Activated CD4-positive, alpha-beta T cell treated with anti-CD3 and anti-CD28 coated beads, Interleukin-10, Interleukin-2, amounts not matched to agents 100 ng/mL and 50 ng/mL, durations not matched to agents 16 hours and 8 hours (primary cell): ENCODE results near the gene DOCK1.
A peak's percentile ranks its signal among the peaks of the same experiment; 100 is the strongest.

Experiments used
- DNase-seq: peaks from one replicate; pipeline ENCODE4 v3.0.0-alpha.2; 2020

The DOCK1 gene

GRCh38 chr10:127094984-127095383 is 189.8 kb downstream of the DOCK1 start:
- no peak for DNase-seq

- DNase-seq: no peak
Observed at GRCh38 chr10:127100983-127101615, 195.9 kb downstream of the DOCK1 start.

- no peak for DNase-seq
Observed at GRCh38 chr10:127102176-127102575, 196.9 kb downstream of the DOCK1 start.

GRCh38 chr10:127115100-127115499 is 209.9 kb downstream of the DOCK1 start:
- no peak for DNase-seq

GRCh38 chr10:127117125-127117524 is 211.9 kb downstream of the DOCK1 start:
- peak; percentile 22 for DNase-seq

GRCh38 chr10:127118034-127118433 is 212.8 kb downstream of the DOCK1 start:
- DNase-seq: no peak

- DNase-seq: no peak
Observed at GRCh38 chr10:127119936-127120335, 214.7 kb downstream of the DOCK1 start.

- no peak for DNase-seq
Observed at GRCh38 chr10:127122831-127123230, 217.6 kb downstream of the DOCK1 start.

GRCh38 chr10:127123626-127124025 is 218.4 kb downstream of the DOCK1 start:
- no peak for DNase-seq

GRCh38 chr10:127125331-127125730 is 220.1 kb downstream of the DOCK1 start:
- DNase-seq: no peak

- no peak for DNase-seq
Observed at GRCh38 chr10:127127822-127128221, 222.6 kb downstream of the DOCK1 start.

GRCh38 chr10:127129104-127129503 is 223.9 kb downstream of the DOCK1 start:
- no peak for DNase-seq

- DNase-seq: no peak
Observed at GRCh38 chr10:127132451-127132850, 227.2 kb downstream of the DOCK1 start.

- no peak for DNase-seq
Observed at GRCh38 chr10:127133225-127133624, 228.0 kb downstream of the DOCK1 start.

- DNase-seq: no peak
Observed at GRCh38 chr10:127133672-127134500, 228.7 kb downstream of the DOCK1 start.

- DNase-seq: no peak
Observed at GRCh38 chr10:127135844-127136577, 230.8 kb downstream of the DOCK1 start.

- no peak for DNase-seq
Observed at GRCh38 chr10:127137391-127137790, 232.2 kb downstream of the DOCK1 start.

GRCh38 chr10:127142136-127142535 is 236.9 kb downstream of the DOCK1 start:
- no peak for DNase-seq

- DNase-seq: no peak
Observed at GRCh38 chr10:127142856-127143255, 237.6 kb downstream of the DOCK1 start.

GRCh38 chr10:127145173-127145572 is 239.9 kb downstream of the DOCK1 start:
- DNase-seq: no peak

- DNase-seq: no peak
Observed at GRCh38 chr10:127146661-127147060, 241.4 kb downstream of the DOCK1 start.

- DNase-seq: peak; percentile 36
Observed at GRCh38 chr10:127148066-127148932, 243.1 kb downstream of the DOCK1 start.

- DNase-seq: peak; percentile 16
Observed at GRCh38 chr10:127148933-127149220, 243.6 kb downstream of the DOCK1 start.
